Karpas-422 (cell line): ENCODE data around the gene DNAJC5. TPM values are rescaled to one million over a fixed set of nuclear protein-coding genes. Genes with fewer than 3 reads are reported as not detected.
"Not testable (repeated sequence)": the region's sequence is repeated elsewhere in the genome, so short reads cannot be mapped to it uniquely, and the experiment has no call there.

ENCODE experiments used
- DNase-seq: peaks from one replicate; pipeline ENCODE4 v3.0.0-alpha.2; 2015
- H2AFZ ChIP-seq: fragments of 200-600 bp; sonication (generic); 2 replicates; pipeline ENCODE4 v1.6.1; 2014; ENCODE audit warnings: antibody characterized with exemption, low read length, mixed read lengths
- H3K27ac ChIP-seq: fragments of 200-600 bp; sonication (generic); 2 replicates; pipeline ENCODE4 v1.5.1; 2014; ENCODE audit warnings: mild to moderate bottlenecking, low read length, moderate library complexity
- H3K27me3 ChIP-seq: fragments of 200-600 bp; sonication (generic); 2 replicates; pipeline ENCODE4 v1.6.1; 2014; ENCODE audit warnings: low read length, mixed read lengths
- H3K36me3 ChIP-seq: fragments of 200-600 bp; sonication (generic); 2 replicates; pipeline ENCODE4 v1.6.1; 2014; ENCODE audit warnings: low read length, mixed read lengths; ENCODE audit not compliant: insufficient read depth
- H3K4me1 ChIP-seq: fragments of 200-600 bp; sonication (generic); 2 replicates; pipeline ENCODE4 v1.6.1; 2014; ENCODE audit warnings: mild to moderate bottlenecking, low read length, mixed read lengths
- H3K4me2 ChIP-seq: fragments of 200-600 bp; sonication (generic); 2 replicates; pipeline ENCODE4 v1.6.1; 2014; ENCODE audit warnings: low read length, low read depth, mild to moderate bottlenecking; ENCODE audit not compliant: poor library complexity, severe bottlenecking
- H3K4me3 ChIP-seq: fragments of 200-600 bp; sonication (generic); 2 replicates; pipeline ENCODE4 v1.5.1; 2014; ENCODE audit warnings: mild to moderate bottlenecking, antibody characterized with exemption, low read length, mixed read lengths
- H3K79me2 ChIP-seq: fragments of 200-600 bp; sonication (generic); 2 replicates; pipeline ENCODE4 v1.6.1; 2014; ENCODE audit warnings: mild to moderate bottlenecking, low read length, mixed read lengths
- H3K9ac ChIP-seq: fragments of 200-600 bp; sonication (generic); 2 replicates; pipeline ENCODE4 v1.6.0; 2014; ENCODE audit warnings: low read length
- H3K9me2 ChIP-seq: fragments of 200-600 bp; sonication (generic), shearing (Covaris generic); replicated peaks from 2 replicates; pipeline ENCODE4 v1.6.0; 2014; ENCODE audit warnings: mild to moderate bottlenecking, low read length, moderate library complexity; ENCODE audit not compliant: insufficient read depth
- H3K9me3 ChIP-seq: fragments of 300-700, 200-600 bp; sonication (generic); 2 replicates; pipeline ENCODE4 v1.6.1; 2014; ENCODE audit warnings: low read length, mixed read lengths
- H4K20me1 ChIP-seq: fragments of 200-600 bp; sonication (generic); 2 replicates; pipeline ENCODE4 v1.6.1; 2014; ENCODE audit warnings: mild to moderate bottlenecking, antibody characterized with exemption, low read length, low read depth; ENCODE audit not compliant: insufficient read depth
- total RNA-seq: library from RNA; depleted of rRNA; stranded (reverse); fragments of >200 nt; shearing (Covaris generic); gene quantifications from 2 replicates; pipeline ENCODE4 v1.2.3, GENCODE V29; 2014; ENCODE audit warnings: low replicate concordance

The DNAJC5 gene
- total RNA-seq, 1 experiment from 2014 or later: 22.9 TPM

GRCh38 chr20:63853733-63854068, 41.2 kb upstream of the DNAJC5 start:
- H3K9ac ChIP-seq, H3K27ac ChIP-seq, H3K36me3 ChIP-seq, H3K4me2 ChIP-seq, H3K4me1 ChIP-seq, H4K20me1 ChIP-seq, H2AFZ ChIP-seq, DNase-seq, H3K79me2 ChIP-seq, H3K9me3 ChIP-seq, H3K27me3 ChIP-seq, H3K9me2 ChIP-seq, H3K4me3 ChIP-seq: not testable (repeated sequence)

GRCh38 chr20:63854069-63854765, 40.7 kb upstream of the DNAJC5 start:
- H4K20me1 ChIP-seq: peaks cover 8% of the 10 kb centered on the region; the same call in 1 of the 2 replicates
- no peak overlapping the region for H2AFZ ChIP-seq
- no peak overlapping the region for H3K27ac ChIP-seq
- no peaks in the 10 kb centered on the region for H3K9me3 ChIP-seq
- no peaks in the 10 kb centered on the region for H3K79me2 ChIP-seq
- no peaks in the 10 kb centered on the region for H3K36me3 ChIP-seq
- H3K9me2 ChIP-seq: no peaks in the 10 kb centered on the region
- no peak overlapping the region for H3K9ac ChIP-seq
- H3K4me2 ChIP-seq: no peak overlapping the region
- DNase-seq: no peak
- no peaks in the 10 kb centered on the region for H3K27me3 ChIP-seq
- H3K4me3 ChIP-seq: no peak overlapping the region
- H3K4me1 ChIP-seq: no peaks in the 10 kb centered on the region

GRCh38 chr20:63854766-63855362, 40.1 kb upstream of the DNAJC5 start:
- Histone ChIP-seq H3K36me3 (no peaks in the 10 kb centered on the region), H3K9ac (no peak overlapping the region), H3K9me2 (no peaks in the 10 kb centered on the region), H3K4me3 (no peak overlapping the region), H3K4me2 (no peak overlapping the region), H3K9me3 (no peaks in the 10 kb centered on the region), H3K27ac (no peak overlapping the region), H4K20me1 (peaks cover 11% of the 10 kb centered on the region; the same call in 1 of the 2 replicates), H3K4me1 (no peaks in the 10 kb centered on the region), H3K79me2 (no peaks in the 10 kb centered on the region), H2AFZ (no peak overlapping the region), H3K27me3 (no peaks in the 10 kb centered on the region)
- DNase-seq: no peak

DNA sequence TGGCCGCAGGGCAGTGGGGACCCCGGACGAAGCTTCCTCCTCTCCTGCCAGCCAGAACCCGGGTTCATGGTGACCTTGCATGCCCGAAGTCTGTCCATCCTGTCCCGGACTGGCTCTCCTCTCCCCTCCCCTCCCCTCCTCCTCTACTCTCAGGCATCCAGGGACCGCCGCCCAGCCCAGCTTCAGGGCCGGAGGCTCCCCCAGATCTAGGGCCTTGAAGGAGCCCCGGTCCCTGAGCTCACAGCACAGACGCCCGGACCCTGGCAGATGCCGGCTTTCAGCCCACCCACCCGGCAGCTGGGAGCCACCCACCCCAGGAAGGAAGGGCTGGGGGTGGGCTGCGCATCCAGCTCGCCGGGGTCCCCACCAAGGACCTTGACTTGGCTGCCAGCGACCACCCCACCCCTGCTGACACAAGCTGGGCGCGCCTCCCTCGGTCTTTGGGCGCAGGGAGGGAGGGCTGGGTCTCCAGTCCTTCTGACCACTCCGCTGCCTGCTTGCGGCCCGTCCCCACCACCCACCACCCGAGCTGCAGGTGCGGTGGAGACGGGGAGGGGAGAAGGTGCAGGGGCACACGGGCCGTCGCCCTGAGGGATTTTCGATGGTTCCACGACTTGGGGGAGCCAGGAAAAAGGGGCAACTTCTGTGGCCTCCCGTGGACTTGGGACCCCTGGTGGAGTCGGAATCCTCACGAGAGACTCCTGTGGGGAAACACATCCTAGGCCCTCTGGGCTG, 39.4 kb upstream of the DNAJC5 start:
- H3K9me3 ChIP-seq: no peaks in the 10 kb centered on the region
- H3K79me2 ChIP-seq: no peaks in the 10 kb centered on the region
- no peaks in the 10 kb centered on the region for H3K27me3 ChIP-seq
- no peak for DNase-seq
- peaks cover 16% of the 10 kb centered on the region for H4K20me1 ChIP-seq
- no peaks in the 10 kb centered on the region for H3K4me1 ChIP-seq
- no peak overlapping the region for H2AFZ ChIP-seq
- H3K4me2 ChIP-seq: no peak overlapping the region
- H3K27ac ChIP-seq: no peak overlapping the region
- H3K4me3 ChIP-seq: no peak overlapping the region
- no peak overlapping the region for H3K9ac ChIP-seq
- H3K9me2 ChIP-seq: no peaks in the 10 kb centered on the region
- no peaks in the 10 kb centered on the region for H3K36me3 ChIP-seq

GRCh38 chr20:63856098-63856511, 38.8 kb upstream of the DNAJC5 start:
- Histone ChIP-seq H3K4me2 (no peak overlapping the region), H3K36me3 (no peaks in the 10 kb centered on the region)
- DNase-seq: no peak

GRCh38 chr20:63857764-63858392, 37.0 kb upstream of the DNAJC5 start:
- Histone ChIP-seq H3K9me2 (no peaks in the 10 kb centered on the region), H3K36me3 (no peaks in the 10 kb centered on the region), H3K27me3 (no peaks in the 10 kb centered on the region), H4K20me1 (peaks cover 16% of the 10 kb centered on the region), H3K4me2 (no peak overlapping the region), H3K4me3 (no peak overlapping the region), H3K9me3 (no peaks in the 10 kb centered on the region), H3K27ac (no peak overlapping the region), H3K79me2 (no peaks in the 10 kb centered on the region), H3K4me1 (no peaks in the 10 kb centered on the region), H3K9ac (no peak overlapping the region), H2AFZ (no peak overlapping the region)
- DNase-seq: peak; percentile 46

More at GRCh38 chr20:63856098-63856511, 38.8 kb upstream of the DNAJC5 start:
- Histone ChIP-seq H3K9ac (no peak overlapping the region), H3K27me3 (no peaks in the 10 kb centered on the region), H3K79me2 (no peaks in the 10 kb centered on the region), H3K4me1 (no peaks in the 10 kb centered on the region), H3K4me3 (no peak overlapping the region), H4K20me1 (peaks cover 16% of the 10 kb centered on the region), H3K9me3 (no peaks in the 10 kb centered on the region), H3K27ac (no peak overlapping the region), H2AFZ (no peak overlapping the region), H3K9me2 (no peaks in the 10 kb centered on the region)

- no peak overlapping the region for H2AFZ ChIP-seq
- peaks cover 6% of the 10 kb centered on the region for H3K4me1 ChIP-seq
- H3K79me2 ChIP-seq: peaks cover 5% of the 10 kb centered on the region
- H3K36me3 ChIP-seq: no peaks in the 10 kb centered on the region
- no peaks in the 10 kb centered on the region for H3K9me2 ChIP-seq
- no peaks in the 10 kb centered on the region for H3K27me3 ChIP-seq
- H3K4me2 ChIP-seq: no peak overlapping the region
- H3K4me3 ChIP-seq: no peak overlapping the region
- peaks cover 16% of the 10 kb centered on the region for H4K20me1 ChIP-seq
- H3K27ac ChIP-seq: no peak overlapping the region
- no peaks in the 10 kb centered on the region for H3K9me3 ChIP-seq
- DNase-seq: peak; percentile 47
- no peak overlapping the region for H3K9ac ChIP-seq
Observed at GRCh38 chr20:63858393-63859165, 36.3 kb upstream of the DNAJC5 start.
